GM19328 (cell line): ENCODE measurements around the gene LIPE.

Source experiments
- ATAC-seq: cut with Tn5 transposase; IDR thresholded peaks from one replicate; pipeline ENCODE4 v1.9.1; 2021; ENCODE audit warnings: mild to moderate bottlenecking, moderate library complexity; ENCODE audit not compliant: unreplicated experiment

Gene LIPE

GRCh38 chr19:42357290-42357689, 69.9 kb downstream of the LIPE start:
- no peak for ATAC-seq

DNA sequence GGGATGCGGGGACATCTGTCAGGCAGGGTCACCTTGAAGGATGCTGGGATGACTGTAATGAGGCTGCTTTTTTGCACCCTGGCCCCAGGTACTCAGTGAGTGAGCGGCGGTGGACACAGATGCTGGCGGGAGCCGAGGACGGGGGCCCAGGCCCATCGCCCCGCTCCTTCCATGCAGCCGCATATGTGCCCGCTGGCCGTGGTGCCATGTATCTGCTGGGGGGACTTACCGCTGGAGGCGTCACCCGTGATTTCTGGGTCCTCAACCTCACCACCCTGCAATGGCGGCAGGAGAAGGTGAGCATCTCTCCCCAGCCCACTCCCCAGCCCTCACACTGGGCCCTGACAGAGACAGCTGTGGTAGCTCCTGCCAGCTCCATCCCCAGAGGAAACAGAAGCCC, 70.5 kb downstream of the LIPE start:
- ATAC-seq, result no peak

- ATAC-seq, result no peak
These were observed 71.3 kb downstream of the LIPE start for GRCh38 chr19:42355896-42356295.

GRCh38 chr19:42353341-42354015, 73.7 kb downstream of the LIPE start:
- no peak for ATAC-seq

DNA sequence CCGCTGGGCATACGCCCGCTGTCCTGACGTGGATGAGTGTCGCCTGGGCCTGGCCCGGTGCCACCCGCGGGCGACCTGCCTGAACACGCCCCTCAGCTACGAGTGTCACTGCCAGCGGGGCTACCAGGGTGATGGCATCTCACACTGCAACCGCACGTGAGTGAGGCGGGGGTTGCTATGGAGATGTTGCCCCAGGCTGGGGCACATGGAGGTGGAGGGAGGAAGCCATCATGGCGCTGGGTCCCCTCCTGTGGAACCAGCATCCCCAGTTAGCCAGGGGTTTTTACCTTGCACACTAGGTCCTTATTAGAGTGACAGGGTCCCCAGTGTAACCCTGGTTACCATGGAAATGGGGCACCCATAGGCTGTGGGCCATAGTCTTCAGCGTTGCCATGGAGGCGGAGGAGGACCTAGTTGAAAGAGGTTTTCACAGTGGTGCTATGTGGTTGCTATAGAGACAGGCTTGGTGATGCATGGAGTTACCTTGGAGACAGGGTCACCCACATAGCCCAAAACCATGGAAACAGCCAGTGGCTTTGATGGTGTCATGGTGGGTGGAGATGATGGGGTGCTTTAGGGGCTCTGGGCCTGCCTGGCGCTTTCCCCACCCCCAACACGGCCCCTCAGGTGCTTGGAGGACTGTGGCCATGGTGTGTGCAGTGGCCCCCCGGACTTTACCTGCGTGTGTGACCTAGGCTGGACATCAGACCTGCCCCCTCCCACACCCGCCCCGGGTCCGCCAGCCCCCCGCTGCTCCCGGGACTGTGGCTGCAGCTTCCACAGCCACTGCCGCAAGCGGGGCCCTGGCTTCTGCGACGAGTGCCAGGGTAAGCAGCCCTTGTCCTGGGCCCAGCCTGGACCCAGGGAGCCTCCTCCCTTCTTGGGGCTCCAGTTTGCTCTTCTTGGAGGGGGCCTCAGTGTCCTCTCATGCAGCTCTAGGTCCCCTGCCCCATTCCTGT, 74.6 kb downstream of the LIPE start:
- ATAC-seq, result no peak
